ENCODE results near the gene H2BW1.
"Not testable (repeated sequence)": the region's sequence is repeated elsewhere in the genome, so short reads cannot be mapped to it uniquely, and the experiment has no call there.

Gene H2BW1

GRCh38 chrX:104013606-104014005, at the start of gene H2BW1:
TSS of gene H2BW1 (minus strand) at chrX:104013708. CDS start at chrX:104013576, 132 bp downstream.
- no peak for DNase-seq

GRCh38 chrX:104062636-104063035, 49.1 kb upstream of the H2BW1 start:
- not testable (repeated sequence) for DNase-seq

- not testable (repeated sequence) for DNase-seq
Observed at GRCh38 chrX:104054956-104055355, 41.4 kb upstream of the H2BW1 start.

GRCh38 chrX:104047171-104047570, 33.7 kb upstream of the H2BW1 start:
- no peak for DNase-seq

GRCh38 chrX:104045642-104046041, 32.1 kb upstream of the H2BW1 start:
- no peak for DNase-seq

- no peak for DNase-seq
Observed at GRCh38 chrX:104041003-104041402, 27.5 kb upstream of the H2BW1 start.

GRCh38 chrX:104039689-104040505, 26.4 kb upstream of the H2BW1 start, which contains the start of gene H2BW2:
TSS of gene H2BW2 (plus strand) at chrX:104039956. CDS start at chrX:104039995, 39 bp downstream.
- no peak for DNase-seq

GRCh38 chrX:104018126-104018525, 4.6 kb upstream of the H2BW1 start:
- DNase-seq: no peak

- not testable (repeated sequence) for DNase-seq
Observed at GRCh38 chrX:104015576-104015975, 2.1 kb upstream of the H2BW1 start.

GRCh38 chrX:104013158-104013557, 350 bp downstream of the H2BW1 start:
- no peak for DNase-seq

GRCh38 chrX:104008831-104009230, 4.7 kb downstream of the H2BW1 start:
- no peak for DNase-seq

- no peak for DNase-seq
Observed at GRCh38 chrX:103999234-103999633, 14.3 kb downstream of the H2BW1 start.

GRCh38 chrX:103983508-103983907, 30.0 kb downstream of the H2BW1 start:
- not testable (repeated sequence) for DNase-seq

GRCh38 chrX:103962411-103963278, 50.9 kb downstream of the H2BW1 start, which contains the start of gene TMSB15B:
TSS of gene TMSB15B (plus strand) at chrX:103962627.
- not testable (repeated sequence) for DNase-seq

Data from NCI-H1092 treated with DMSO at 0.1 percent for 48 hours (cell line).